Activated CD4-positive, alpha-beta T cell treated with anti-CD3 and anti-CD28 coated beads for 36 hours (primary cell): ENCODE results near the gene PPP4R1. TPM values are rescaled to one million over a fixed set of nuclear protein-coding genes. Genes with fewer than 3 reads are reported as not detected.
"Not testable (repeated sequence)": the region's sequence is repeated elsewhere in the genome, so short reads cannot be mapped to it uniquely, and the experiment has no call there.

Experiments used
- ATAC-seq: fragments of 200-7000 bp; cut with Tn5 transposase; one replicate; pipeline ENCODE4 v1.10.0; 2021; ENCODE audit warnings: mild to moderate bottlenecking, moderate library complexity
- CTCF ChIA-PET: fragments of 350-600 bp; sonication (Branson Sonifier 250); formaldehyde crosslinking; loops from one replicate; lab custom pipeline; 2021; ENCODE audit warnings: antibody characterized with exemption; lab: Charles Lee
- POLR2A ChIA-PET: fragments of 350-600 bp; sonication (Branson Sonifier 250); formaldehyde crosslinking; loops from one replicate; lab custom pipeline; 2021; ENCODE audit warnings: antibody characterized with exemption, inconsistent platforms; lab: Charles Lee
- DNase-seq: peaks from one replicate; pipeline ENCODE4 v3.0.0-alpha.2; 2020
- H3K27ac Mint-ChIP-seq: one replicate; pipeline ENCODE4 v1.8.0; 2021; ENCODE audit warnings: mixed read lengths
- H3K27me3 Mint-ChIP-seq: one replicate; pipeline ENCODE4 v1.8.0; 2021; ENCODE audit warnings: mixed read lengths
- H3K36me3 Mint-ChIP-seq: one replicate; pipeline ENCODE4 v1.8.0; 2021; ENCODE audit warnings: low read depth, mixed read lengths
- H3K4me1 Mint-ChIP-seq: one replicate; pipeline ENCODE4 v1.8.0; 2021; ENCODE audit warnings: mixed read lengths
- H3K4me3 Mint-ChIP-seq: one replicate; pipeline ENCODE4 v1.8.0; 2021; ENCODE audit warnings: mild to moderate bottlenecking, moderate library complexity, mixed read lengths
- H3K9me3 Mint-ChIP-seq: one replicate; pipeline ENCODE4 v1.8.0; 2021; ENCODE audit warnings: low read depth, mixed read lengths
- intact Hi-C, 2 experiments: fragments of 100-400 bp; cut with DNase I in 1 of 2; cut with micrococcal nuclease in 1 of 2; formaldehyde crosslinking; loops; one replicate each; pipeline versions ENCODE4 v1.14.2 to v1.15.1; 2022 to 2024; cut with DNase I, micrococcal nuclease
- total RNA-seq, 2 experiments: library from RNA; stranded (reverse); gene quantifications; one replicate each; pipeline ENCODE4 v1.2.3, GENCODE V29; 2021

Gene PPP4R1
- total RNA-seq, 2 experiments from 2014 or later = 32.2 to 33.3 TPM

- DNase-seq (peak; percentile 39), ATAC-seq (peak; percentile 50)
- H3K27ac Mint-ChIP-seq = peak overlapping the region; percentile 29
- H3K9me3 Mint-ChIP-seq = no peaks in the 10 kb centered on the region
- H3K4me3 Mint-ChIP-seq = peak overlapping the region; percentile 93
- H3K27me3 Mint-ChIP-seq = no peaks in the 10 kb centered on the region
- intact Hi-C loops = loop anchor here (2.0 to 10.0 kb wide), 7 partner anchors 60 to 915 kb away; partner anchors contain the start of genes NAPG (in 1 of the 2), NDUFV2 (in 1 of the 2), RALBP1 (in 1 of the 2) and TWSG1 (in 1 of the 2)
- POLR2A ChIA-PET = interaction anchor here (0.6 kb wide), 1 partner anchor 1212 kb away, joined by 3 read pairs; no protein-coding TSS in a partner anchor
- CTCF ChIA-PET = interaction anchor here (0.9 to 1.7 kb wide), 7 partner anchors 18 to 545 kb away, joined by 3 to 5 read pairs (median 4); no protein-coding TSS in a partner anchor
- peaks cover 10% of the 10 kb centered on the region for H3K36me3 Mint-ChIP-seq
- peaks cover 46% of the 10 kb centered on the region for H3K4me1 Mint-ChIP-seq
These were observed 2.0 kb downstream of the PPP4R1 start for GRCh38 chr18:9612215-9612830.

GRCh38 chr18:9609190-9609589, 5.2 kb downstream of the PPP4R1 start:
- Mint-ChIP-seq H3K9me3 (no peaks in the 10 kb centered on the region), H3K4me3 (no peak overlapping the region), H3K27me3 (no peaks in the 10 kb centered on the region), H3K36me3 (peaks cover 13% of the 10 kb centered on the region), H3K4me1 (peaks cover 43% of the 10 kb centered on the region), H3K27ac (no peak overlapping the region)
- ATAC-seq = no peak
- ChIA-PET CTCF (interaction anchor here (0.6 to 1.2 kb wide), 5 partner anchors 10 to 58 kb away, joined by 3 to 6 read pairs (median 3); no protein-coding TSS in a partner anchor), POLR2A (no interaction called here)
- intact Hi-C loops = no loop called here
- no peak for DNase-seq

GRCh38 chr18:9608728-9609127, 5.6 kb downstream of the PPP4R1 start:
- ChIA-PET POLR2A (no interaction called here), CTCF (interaction anchor here (0.6 to 1.7 kb wide), 4 partner anchors 13 to 58 kb away, joined by 3 to 6 read pairs (median 3); no protein-coding TSS in a partner anchor)
- no peak overlapping the region for H3K27ac Mint-ChIP-seq
- no peaks in the 10 kb centered on the region for H3K9me3 Mint-ChIP-seq
- ATAC-seq = no peak
- intact Hi-C loops = no loop called here
- peaks cover 15% of the 10 kb centered on the region for H3K36me3 Mint-ChIP-seq
- H3K4me1 Mint-ChIP-seq = peaks cover 45% of the 10 kb centered on the region
- no peak overlapping the region for H3K4me3 Mint-ChIP-seq
- no peak for DNase-seq
- H3K27me3 Mint-ChIP-seq = no peaks in the 10 kb centered on the region

- H3K4me3 Mint-ChIP-seq = no peak overlapping the region
- intact Hi-C loops = no loop called here
- CTCF ChIA-PET = interaction anchor here (0.6 to 1.7 kb wide), 4 partner anchors 13 to 827 kb away, joined by 3 to 6 read pairs (median 3); no protein-coding TSS in a partner anchor
- ATAC-seq (peak; percentile 47), DNase-seq (no peak)
- peaks cover 15% of the 10 kb centered on the region for H3K36me3 Mint-ChIP-seq
- H3K9me3 Mint-ChIP-seq = no peaks in the 10 kb centered on the region
- H3K4me1 Mint-ChIP-seq = peaks cover 42% of the 10 kb centered on the region
- POLR2A ChIA-PET = no interaction called here
- no peak overlapping the region for H3K27ac Mint-ChIP-seq
- no peaks in the 10 kb centered on the region for H3K27me3 Mint-ChIP-seq
These were observed 6.1 kb downstream of the PPP4R1 start for GRCh38 chr18:9608298-9608697.

- H3K27me3 Mint-ChIP-seq, ATAC-seq, POLR2A ChIA-PET, intact Hi-C loops, DNase-seq, H3K27ac Mint-ChIP-seq, H3K4me3 Mint-ChIP-seq, H3K9me3 Mint-ChIP-seq: not testable (repeated sequence)
- CTCF ChIA-PET = interaction anchor here (1.7 kb wide), 1 partner anchor 12 kb away, joined by 3 read pairs; no protein-coding TSS in a partner anchor
- Mint-ChIP-seq H3K36me3 (peaks cover 15% of the 10 kb centered on the region), H3K4me1 (peaks cover 30% of the 10 kb centered on the region)
These were observed 7.2 kb downstream of the PPP4R1 start for GRCh38 chr18:9607111-9607510.

- H3K4me3 Mint-ChIP-seq = no peak overlapping the region
- POLR2A ChIA-PET = no interaction called here
- intact Hi-C loops = no loop called here
- no peaks in the 10 kb centered on the region for H3K9me3 Mint-ChIP-seq
- H3K27ac Mint-ChIP-seq = no peak overlapping the region
- DNase-seq (no peak), ATAC-seq (no peak)
- peaks cover 12% of the 10 kb centered on the region for H3K36me3 Mint-ChIP-seq
- H3K27me3 Mint-ChIP-seq = no peaks in the 10 kb centered on the region
- H3K4me1 Mint-ChIP-seq = peaks cover 24% of the 10 kb centered on the region
- CTCF ChIA-PET = interaction anchor here (1.0 to 1.9 kb wide), 2 partner anchors 10 to 30 kb away, joined by 4 to 8 read pairs; no protein-coding TSS in a partner anchor
These were observed 8.3 kb downstream of the PPP4R1 start for GRCh38 chr18:9606039-9606438.

- H3K27me3 Mint-ChIP-seq = no peaks in the 10 kb centered on the region
- POLR2A ChIA-PET = no interaction called here
- no peak for ATAC-seq
- CTCF ChIA-PET = interaction anchor here (1.9 kb wide), 1 partner anchor 12 kb away, joined by 8 read pairs; no protein-coding TSS in a partner anchor
- no peak overlapping the region for H3K27ac Mint-ChIP-seq
- H3K4me3 Mint-ChIP-seq = no peak overlapping the region
- H3K9me3 Mint-ChIP-seq = peaks cover under 1% of the 10 kb centered on the region
- H3K36me3 Mint-ChIP-seq = peaks cover 20% of the 10 kb centered on the region
- no peak for DNase-seq
- intact Hi-C loops = loop anchor here in 1 of 2 experiments (5.0 kb wide), 1 partner anchor 52 kb away; no protein-coding TSS in a partner anchor
- H3K4me1 Mint-ChIP-seq = peaks cover 21% of the 10 kb centered on the region
These were observed 10.0 kb downstream of the PPP4R1 start for GRCh38 chr18:9604348-9604747.

- Mint-ChIP-seq H3K9me3 (peaks cover 12% of the 10 kb centered on the region), H3K27me3 (no peaks in the 10 kb centered on the region), H3K36me3 (peaks cover 35% of the 10 kb centered on the region), H3K27ac (no peak overlapping the region), H3K4me1 (peaks cover 26% of the 10 kb centered on the region), H3K4me3 (no peak overlapping the region)
- ChIA-PET CTCF (interaction anchor here (0.6 to 0.8 kb wide), 2 partner anchors 130 to 1060 kb away, joined by 3 read pairs; no protein-coding TSS in a partner anchor), POLR2A (no interaction called here)
- intact Hi-C loops = no loop called here
- no peak for ATAC-seq
- no peak for DNase-seq
These were observed 15.0 kb downstream of the PPP4R1 start for GRCh38 chr18:9599328-9599727.

- no peak for ATAC-seq
- Mint-ChIP-seq H3K9me3 (peaks cover 12% of the 10 kb centered on the region), H3K4me1 (peaks cover 23% of the 10 kb centered on the region), H3K27me3 (no peaks in the 10 kb centered on the region), H3K27ac (no peak overlapping the region), H3K4me3 (no peak overlapping the region), H3K36me3 (peaks cover 35% of the 10 kb centered on the region)
- intact Hi-C loops = no loop called here
- ChIA-PET CTCF (interaction anchor here (1.3 kb wide), 1 partner anchor 21 kb away, joined by 3 read pairs; no protein-coding TSS in a partner anchor), POLR2A (no interaction called here)
- no peak for DNase-seq
These were observed 16.8 kb downstream of the PPP4R1 start for GRCh38 chr18:9597609-9598008.

GRCh38 chr18:9596843-9597526, 17.4 kb downstream of the PPP4R1 start:
- DNase-seq (no peak), ATAC-seq (no peak)
- intact Hi-C loops = no loop called here
- ChIA-PET POLR2A (no interaction called here), CTCF (interaction anchor here (1.3 kb wide), 1 partner anchor 20 kb away, joined by 3 read pairs; no protein-coding TSS in a partner anchor)
- Mint-ChIP-seq H3K9me3 (peaks cover 12% of the 10 kb centered on the region), H3K27me3 (no peaks in the 10 kb centered on the region), H3K4me1 (peaks cover 23% of the 10 kb centered on the region), H3K4me3 (no peak overlapping the region), H3K36me3 (peaks cover 38% of the 10 kb centered on the region), H3K27ac (no peak overlapping the region)

GRCh38 chr18:9596226-9596625, 18.1 kb downstream of the PPP4R1 start:
- Mint-ChIP-seq H3K27ac (no peak overlapping the region), H3K36me3 (peaks cover 41% of the 10 kb centered on the region), H3K9me3 (peaks cover 12% of the 10 kb centered on the region), H3K4me1 (peaks cover 23% of the 10 kb centered on the region), H3K4me3 (no peak overlapping the region), H3K27me3 (no peaks in the 10 kb centered on the region)
- DNase-seq = no peak
- ChIA-PET CTCF (interaction anchor here (0.6 to 1.4 kb wide), 2 partner anchors 52 to 104 kb away, joined by 4 read pairs; no protein-coding TSS in a partner anchor), POLR2A (no interaction called here)
- intact Hi-C loops = no loop called here
- ATAC-seq = no peak
